H1 (cell line): Measurements from ENCODE around the gene PRKCZ.

Experiments
- CEBPB ChIP-seq: IDR thresholded peaks from 2 replicates; pipeline ENCODE4 v1.6.1; 2012; ENCODE audit warnings: low read depth, low read length
- CHD1 ChIP-seq: IDR thresholded peaks from 2 replicates; pipeline ENCODE4 v1.6.1; 2012; ENCODE audit warnings: low read depth, low read length, improper control_type of control experiment
- CTCF ChIP-seq, 3 experiments: IDR thresholded peaks; 1 replicate in 2 of 3; 2 replicates in 1 of 3; pipeline versions ENCODE4 v1.5.1 to v1.6.1; 2011; ENCODE audit warnings: low read length in 3 of 3, mild to moderate bottlenecking in 3 of 3, inconsistent platforms in 2 of 3, low read depth in 1 of 3, moderate library complexity in 1 of 3; ENCODE audit not compliant: insufficient read depth in 1 of 3; ENCODE audit errors: control extremely low read depth in 1 of 3
- EGR1 ChIP-seq: IDR thresholded peaks from 2 replicates; pipeline ENCODE4 v1.6.1; 2011; ENCODE audit warnings: low read depth, low read length, borderline replicate concordance
- EP300 ChIP-seq, 2 experiments: IDR thresholded peaks; 1 replicate in 1 of 2; 2 replicates in 1 of 2; pipeline ENCODE4 v1.6.1; 2011 to 2012; ENCODE audit warnings: low read depth in 2 of 2, low read length in 2 of 2, mild to moderate bottlenecking in 2 of 2, borderline replicate concordance in 1 of 2, inconsistent platforms in 1 of 2, moderate library complexity in 1 of 2
- GABPA ChIP-seq: IDR thresholded peaks from 2 replicates; pipeline ENCODE4 v1.6.1; 2011; ENCODE audit warnings: mild to moderate bottlenecking, low read length, moderate library complexity, borderline replicate concordance; ENCODE audit not compliant: insufficient read depth
- HDAC6 ChIP-seq: IDR thresholded peaks from one replicate; pipeline ENCODE4 v1.7.1; 2012; ENCODE audit warnings: low read depth, mild to moderate bottlenecking, inconsistent platforms, low read length, moderate library complexity
- KDM1A ChIP-seq: fragments of 200-600, 300-600 bp; sonication (generic); IDR thresholded peaks from 2 replicates; pipeline ENCODE4 v1.7.1; 2016; ENCODE audit warnings: mild to moderate bottlenecking, low read length, borderline replicate concordance
- POLR2A ChIP-seq, 2 experiments: IDR thresholded peaks; 1 replicate in 1 of 2; 2 replicates in 1 of 2; pipeline ENCODE4 v1.6.1; 2011; ENCODE audit warnings: low read depth in 2 of 2, low read length in 2 of 2, mild to moderate bottlenecking in 2 of 2; ENCODE audit errors: control extremely low read depth in 1 of 2
- RAD21 ChIP-seq, 2 experiments: IDR thresholded peaks in 1 of 2; conservative IDR thresholded peaks in 1 of 2; 2 replicates each; pipeline ENCODE4 v1.6.1; 2011; ENCODE audit warnings: low read depth in 2 of 2, low read length in 2 of 2, improper control_type of control experiment in 1 of 2, inconsistent platforms in 1 of 2, mild to moderate bottlenecking in 1 of 2, moderate library complexity in 1 of 2
- SP1 ChIP-seq: IDR thresholded peaks from 2 replicates; pipeline ENCODE4 v1.6.1; 2011; ENCODE audit warnings: low read depth, low read length
- TCF12 ChIP-seq: IDR thresholded peaks from 2 replicates; pipeline ENCODE4 v1.6.1; 2011; ENCODE audit warnings: low read depth, mild to moderate bottlenecking, low read length
- USF2 ChIP-seq: IDR thresholded peaks from 2 replicates; pipeline ENCODE4 v1.6.1; 2011; ENCODE audit warnings: low read length, improper control_type of control experiment

- TF ChIP-seq USF2 (no peak), EP300 (IDR thresholded peaks at IDR 0.05; ENCODE audit: borderline replicate concordance in 1 of 2, low read depth in 2 of 2, low read length in 2 of 2) (no peak), RAD21 (IDR thresholded peaks at IDR 0.05 in 1 of 2, conservative IDR thresholded peaks at IDR 0.05 in 1 of 2; ENCODE audit: low read depth in 2 of 2, low read length in 2 of 2) (no peak), POLR2A (IDR thresholded peaks at IDR 0.05; ENCODE audit: control extremely low read depth in 1 of 2, low read depth in 2 of 2, low read length in 2 of 2) (no peak), TCF12 (no peak), CTCF (IDR thresholded peaks at IDR 0.05; ENCODE audit: control extremely low read depth in 1 of 3, insufficient read depth in 1 of 3, low read depth in 1 of 3, low read length in 3 of 3) (no peak), SP1 (no peak), GABPA (no peak; the same call in 1 of the 2 replicates), HDAC6 (no peak), EGR1 (no peak), CHD1 (no peak), KDM1A (no peak), CEBPB (no peak)
Measured at GRCh38 chr1:2115008-2115641, 64.9 kb downstream of the PRKCZ start.
